Measurements from ENCODE around the gene PEDS1. TPM values are rescaled to one million over a fixed set of nuclear protein-coding genes. Genes with fewer than 3 reads are reported as not detected.

PEDS1 gene
- total and polyA plus RNA-seq, 12 donors = 18.7 to 39.1 (median 29.8) TPM

GRCh38 chr20:50125279-50125678 is 28.2 kb downstream of the PEDS1 start:
- no peak overlapping the region for H3K27ac ChIP-seq
- 80 to 97% (median 93%) methylated on average over 3 of the region's 3 CpGs for WGBS, 4 donors
- H3K4me3 ChIP-seq = no peak overlapping the region
- H3K27me3 ChIP-seq = no peaks in the 10 kb centered on the region
- no peak for DNase-seq
- H3K9me3 ChIP-seq (replicated peaks in 1 of 3) = no peaks in the 10 kb centered on the region
- TF ChIP-seq POLR2A (IDR thresholded peaks at IDR 0.05) = no peak
- TF ChIP-seq, protein P1, sequence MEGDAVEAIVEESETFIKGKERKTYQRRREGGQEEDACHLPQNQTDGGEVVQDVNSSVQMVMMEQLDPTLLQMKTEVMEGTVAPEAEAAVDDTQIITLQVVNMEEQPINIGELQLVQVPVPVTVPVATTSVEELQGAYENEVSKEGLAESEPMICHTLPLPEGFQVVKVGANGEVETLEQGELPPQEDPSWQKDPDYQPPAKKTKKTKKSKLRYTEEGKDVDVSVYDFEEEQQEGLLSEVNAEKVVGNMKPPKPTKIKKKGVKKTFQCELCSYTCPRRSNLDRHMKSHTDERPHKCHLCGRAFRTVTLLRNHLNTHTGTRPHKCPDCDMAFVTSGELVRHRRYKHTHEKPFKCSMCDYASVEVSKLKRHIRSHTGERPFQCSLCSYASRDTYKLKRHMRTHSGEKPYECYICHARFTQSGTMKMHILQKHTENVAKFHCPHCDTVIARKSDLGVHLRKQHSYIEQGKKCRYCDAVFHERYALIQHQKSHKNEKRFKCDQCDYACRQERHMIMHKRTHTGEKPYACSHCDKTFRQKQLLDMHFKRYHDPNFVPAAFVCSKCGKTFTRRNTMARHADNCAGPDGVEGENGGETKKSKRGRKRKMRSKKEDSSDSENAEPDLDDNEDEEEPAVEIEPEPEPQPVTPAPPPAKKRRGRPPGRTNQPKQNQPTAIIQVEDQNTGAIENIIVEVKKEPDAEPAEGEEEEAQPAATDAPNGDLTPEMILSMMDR (IDR thresholded peaks at IDR 0.05) = no peak
- peaks cover 9 to 15% of the 10 kb centered on the region in 2 donors for H3K4me1 ChIP-seq (replicated peaks in 1 of 2)
- H3K36me3 ChIP-seq (replicated peaks in 1 of 2) = peaks cover 0 to 53% of the 10 kb centered on the region in 2 donors
- intact Hi-C loops (cut with DNase I) = no loop called here

DNA sequence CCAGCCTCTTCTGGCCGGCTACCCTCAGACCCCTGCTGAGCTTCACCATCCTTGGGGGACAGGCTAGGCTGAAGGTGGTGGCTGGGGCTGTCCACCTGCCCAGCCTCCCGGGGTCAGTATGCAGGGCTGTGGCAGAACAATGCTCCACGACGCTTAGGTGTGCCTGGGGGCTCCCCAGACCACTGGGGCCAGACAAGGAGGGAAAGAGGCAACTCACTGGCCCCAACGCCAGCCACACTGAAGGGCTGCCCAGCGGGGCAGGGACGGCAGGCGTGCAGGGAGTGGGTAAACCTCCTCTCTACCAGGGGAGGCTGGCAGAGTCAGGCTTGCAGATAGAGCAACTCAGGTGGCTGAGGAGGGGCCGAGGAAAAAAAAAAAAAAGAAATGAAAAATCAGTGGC is 29.0 kb downstream of the PEDS1 start:
- H3K27ac ChIP-seq = no peak overlapping the region
- WGBS, 4 donors = 92 to 98% (median 95%) methylated on average over 7 to 9 of the region's 9 CpGs
- TF ChIP-seq POLR2A (IDR thresholded peaks at IDR 0.05) = no peak
- TF ChIP-seq, protein P1 (IDR thresholded peaks at IDR 0.05) = no peak
- no peak overlapping the region for H3K4me3 ChIP-seq
- H3K9me3 ChIP-seq (replicated peaks in 1 of 3) = no peaks in the 10 kb centered on the region
- peaks cover 0 to 50% of the 10 kb centered on the region in 2 donors for H3K36me3 ChIP-seq (replicated peaks in 1 of 2)
- DNase-seq = no peak
- H3K27me3 ChIP-seq = no peaks in the 10 kb centered on the region
- intact Hi-C loops (cut with DNase I) = loop anchor here (5.0 kb wide), 2 partner anchors 43 to 48 kb away; no protein-coding TSS in a partner anchor
- peaks cover 9 to 15% of the 10 kb centered on the region in 2 donors for H3K4me1 ChIP-seq (replicated peaks in 1 of 2)

DNA sequence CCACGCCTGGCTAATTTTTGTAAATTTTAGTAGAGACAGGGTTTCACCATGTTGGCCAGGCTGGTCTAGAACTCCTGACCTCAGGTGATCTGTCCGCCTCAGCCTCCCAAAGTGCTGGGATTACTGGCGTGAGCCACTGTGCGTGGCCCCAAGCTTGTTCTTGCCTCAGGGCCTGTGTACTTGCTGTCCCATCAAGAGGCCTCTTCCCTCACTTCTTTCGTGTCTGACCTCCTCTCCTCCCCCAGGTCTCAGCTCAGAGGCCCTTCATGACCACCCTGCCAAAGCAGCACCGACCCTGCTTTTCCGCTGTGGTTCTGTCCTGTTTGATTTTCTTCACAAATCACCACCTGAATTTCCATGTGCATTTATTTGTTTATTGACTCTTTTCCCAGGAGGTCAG is 30.1 kb downstream of the PEDS1 start:
- no peak for DNase-seq
- Histone ChIP-seq H3K9me3 (replicated peaks in 1 of 3) (no peaks in the 10 kb centered on the region), H3K4me1 (replicated peaks in 1 of 2) (peaks cover 9 to 15% of the 10 kb centered on the region in 2 donors), H3K4me3 (no peak overlapping the region), H3K27me3 (no peaks in the 10 kb centered on the region), H3K36me3 (replicated peaks in 1 of 2) (peaks cover 0 to 39% of the 10 kb centered on the region in 2 donors), H3K27ac (no peak overlapping the region)
- intact Hi-C loops (cut with DNase I) = loop anchor here (5.0 kb wide), 2 partner anchors 44 to 49 kb away; no protein-coding TSS in a partner anchor
- TF ChIP-seq POLR2A (IDR thresholded peaks at IDR 0.05) = no peak
- TF ChIP-seq, protein P1 (IDR thresholded peaks at IDR 0.05) = no peak
- 87 to 96% (median 93%) methylated on average over 7 of the region's 7 CpGs for whole genome bisulfite sequencing, 4 donors

GRCh38 chr20:50122763-50123162 is 30.8 kb downstream of the PEDS1 start:
- H3K9me3 ChIP-seq (replicated peaks in 1 of 3) = no peaks in the 10 kb centered on the region
- no peak overlapping the region for H3K27ac ChIP-seq
- 73 to 90% (median 89%) methylated on average over 4 of the region's 4 CpGs for WGBS, 4 donors
- H3K27me3 ChIP-seq = no peaks in the 10 kb centered on the region
- H3K4me3 ChIP-seq = no peak overlapping the region
- H3K36me3 ChIP-seq (replicated peaks in 1 of 2) = peaks cover 0 to 32% of the 10 kb centered on the region in 2 donors
- intact Hi-C loops (cut with DNase I) = loop anchor here (5.0 kb wide), 2 partner anchors 45 to 50 kb away; no protein-coding TSS in a partner anchor
- peaks cover 9 to 15% of the 10 kb centered on the region in 2 donors for H3K4me1 ChIP-seq (replicated peaks in 1 of 2)
- no peak for DNase-seq
- no peak for TF ChIP-seq POLR2A (IDR thresholded peaks at IDR 0.05)
- TF ChIP-seq, protein P1 (IDR thresholded peaks at IDR 0.05) = no peak
